Body of pancreas (tissue), 4 donors: ENCODE measurements around the gene HCRT.

ENCODE experiments used
- POLR2A ChIP-seq, 3 donors: fragments of 450-650 bp; IDR thresholded peaks; one replicate each; pipeline ENCODE4 v1.6.1; 2016; ENCODE audit warnings: antibody characterized with exemption in 3 of 3, mild to moderate bottlenecking in 2 of 3
- TF ChIP-seq, protein P1 (sequence below), 7 experiments: fragments of 450-650 bp in 4 of 7; fragments of 200-600 bp in 3 of 7; sonication (generic) in 3 of 7; IDR thresholded peaks; one replicate each; pipeline ENCODE4 v1.5.1; 2016 to 2019; ENCODE audit warnings: antibody characterized with exemption in 7 of 7

DNA sequence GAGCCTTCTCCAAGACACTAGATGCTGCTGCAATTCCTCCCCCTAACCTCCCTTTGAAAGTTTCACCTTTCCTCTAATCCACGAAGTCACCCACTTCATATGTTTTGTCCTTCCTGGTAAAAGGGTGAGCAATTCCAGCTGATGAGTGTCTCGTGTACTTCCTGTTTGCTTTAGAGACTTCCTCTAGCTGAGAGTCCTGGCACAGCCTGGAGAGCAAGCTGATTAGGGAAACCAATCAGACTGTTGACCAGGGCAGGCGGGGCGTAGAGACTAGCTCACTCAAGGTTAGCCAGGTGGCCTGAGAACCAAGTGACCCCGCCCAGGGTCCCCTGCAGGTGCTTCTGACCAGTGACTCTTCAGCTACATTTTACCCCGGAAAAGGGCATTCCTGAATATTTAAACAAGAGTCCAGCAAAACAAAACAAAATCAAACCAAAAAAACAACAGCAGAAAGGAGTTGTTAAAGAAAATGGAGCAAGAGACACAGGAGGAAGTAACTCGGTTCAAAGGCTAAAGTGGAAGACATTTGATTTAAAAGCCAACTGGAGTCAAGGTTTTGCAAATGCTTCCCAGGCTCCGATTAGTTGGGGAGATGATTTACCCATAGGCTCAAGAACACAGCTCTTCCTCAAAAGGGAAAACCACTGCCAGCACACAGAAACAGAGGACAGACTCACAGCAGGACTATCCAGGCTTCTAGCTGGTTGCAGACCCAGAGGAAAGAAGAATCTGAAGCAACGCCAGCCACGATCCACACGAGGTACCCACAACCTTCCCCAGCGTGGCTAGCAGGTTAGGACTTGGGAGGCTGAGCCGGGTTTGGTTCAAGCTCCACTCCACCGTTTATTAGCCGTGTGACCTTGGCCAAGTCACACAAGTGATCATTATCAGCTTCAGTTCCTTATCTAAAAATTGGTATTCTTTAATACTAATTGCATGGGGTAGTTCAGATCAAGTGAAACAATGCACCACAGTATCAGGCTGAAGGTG lies 49.3 kb downstream of the HCRT start:
- TF ChIP-seq, protein P1, sequence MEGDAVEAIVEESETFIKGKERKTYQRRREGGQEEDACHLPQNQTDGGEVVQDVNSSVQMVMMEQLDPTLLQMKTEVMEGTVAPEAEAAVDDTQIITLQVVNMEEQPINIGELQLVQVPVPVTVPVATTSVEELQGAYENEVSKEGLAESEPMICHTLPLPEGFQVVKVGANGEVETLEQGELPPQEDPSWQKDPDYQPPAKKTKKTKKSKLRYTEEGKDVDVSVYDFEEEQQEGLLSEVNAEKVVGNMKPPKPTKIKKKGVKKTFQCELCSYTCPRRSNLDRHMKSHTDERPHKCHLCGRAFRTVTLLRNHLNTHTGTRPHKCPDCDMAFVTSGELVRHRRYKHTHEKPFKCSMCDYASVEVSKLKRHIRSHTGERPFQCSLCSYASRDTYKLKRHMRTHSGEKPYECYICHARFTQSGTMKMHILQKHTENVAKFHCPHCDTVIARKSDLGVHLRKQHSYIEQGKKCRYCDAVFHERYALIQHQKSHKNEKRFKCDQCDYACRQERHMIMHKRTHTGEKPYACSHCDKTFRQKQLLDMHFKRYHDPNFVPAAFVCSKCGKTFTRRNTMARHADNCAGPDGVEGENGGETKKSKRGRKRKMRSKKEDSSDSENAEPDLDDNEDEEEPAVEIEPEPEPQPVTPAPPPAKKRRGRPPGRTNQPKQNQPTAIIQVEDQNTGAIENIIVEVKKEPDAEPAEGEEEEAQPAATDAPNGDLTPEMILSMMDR (IDR thresholded peaks at IDR 0.05) = peak in 2 of 7 experiments; percentile 21 to 30
- TF ChIP-seq POLR2A (IDR thresholded peaks at IDR 0.05) = peak; percentile 46 to 62 (median 59)
